Measurements from ENCODE around the gene ZNF22. TPM values are rescaled to one million over a fixed set of nuclear protein-coding genes. Genes with fewer than 3 reads are reported as not detected.
A peak's percentile ranks its signal among the peaks of the same experiment; 100 is the strongest.
"Not testable (repeated sequence)": the region's sequence is repeated elsewhere in the genome, so short reads cannot be mapped to it uniquely, and the experiment has no call there.

The ZNF22 gene
- polyA plus RNA-seq, 1 experiment, result 23.4 TPM

- peak; percentile 78 for TF ChIP-seq CTCF (IDR thresholded peaks at IDR 0.05; ENCODE audit: low read depth, low read length)
- no peaks in the 10 kb centered on the region for H3K27me3 ChIP-seq (ENCODE audit: control insufficient read depth, insufficient read depth, low read length)
- POLR2A ChIA-PET, result no interaction called here
- no peak overlapping the region for H3K4me3 ChIP-seq (ENCODE audit: low read depth, low read length)
- peaks cover 2% of the 10 kb centered on the region; the same call in 1 of the 2 replicates for H3K9me3 ChIP-seq (ENCODE audit: control insufficient read depth, insufficient read depth, low read length)
- CTCF ChIA-PET, result interaction anchor here (0.9 to 1.7 kb wide), 6 partner anchors 9 to 1434 kb away, joined by 3 to 8 read pairs (median 4); partner anchors contain the start of gene ZNF239
- H3K27ac ChIP-seq (ENCODE audit: low read depth, low read length), result no peak overlapping the region
- DNase-seq (ENCODE audit: low read depth, low spot score), result peak; percentile 61
Observed at GRCh38 chr10:45008524-45009161, 7.9 kb downstream of the ZNF22 start.

- POLR2A ChIA-PET, result interaction anchor here (0.9 kb wide), 1 partner anchor 14 kb away, joined by 3 read pairs; the partner anchor contains the start of gene ZNF22
- DNase-seq (ENCODE audit: low read depth, low spot score); H3K4me3 ChIP-seq (ENCODE audit: low read depth, low read length); CTCF ChIA-PET; H3K27me3 ChIP-seq (ENCODE audit: control insufficient read depth, insufficient read depth, low read length); H3K9me3 ChIP-seq (ENCODE audit: control insufficient read depth, insufficient read depth, low read length); H3K27ac ChIP-seq (ENCODE audit: low read depth, low read length): not testable (repeated sequence)
Observed at GRCh38 chr10:45014557-45014956, 13.8 kb downstream of the ZNF22 start.

GRCh38 chr10:45015590-45015989 lies 14.9 kb downstream of the ZNF22 start:
- Histone ChIP-seq H3K27ac (ENCODE audit: low read depth, low read length) (no peak overlapping the region), H3K9me3 (ENCODE audit: control insufficient read depth, insufficient read depth, low read length) (no peaks in the 10 kb centered on the region), H3K4me3 (ENCODE audit: low read depth, low read length) (no peak overlapping the region), H3K27me3 (ENCODE audit: control insufficient read depth, insufficient read depth, low read length) (no peaks in the 10 kb centered on the region)
- TF ChIP-seq CTCF (IDR thresholded peaks at IDR 0.05; ENCODE audit: low read depth, low read length), result no peak
- ChIA-PET POLR2A (interaction anchor here (0.9 kb wide), 1 partner anchor 15 kb away, joined by 3 read pairs; the partner anchor contains the start of gene ZNF22), CTCF (no interaction called here)
- DNase-seq (ENCODE audit: low read depth, low spot score), result no peak

- DNase-seq (ENCODE audit: low read depth, low spot score), result no peak
- POLR2A ChIA-PET, result no interaction called here
Observed at GRCh38 chr10:45023426-45023825, 22.7 kb downstream of the ZNF22 start.

GRCh38 chr10:45034301-45034700 lies 33.6 kb downstream of the ZNF22 start:
- Histone ChIP-seq H3K27me3 (ENCODE audit: control insufficient read depth, insufficient read depth, low read length) (no peaks in the 10 kb centered on the region), H3K4me3 (ENCODE audit: low read depth, low read length) (no peak overlapping the region), H3K9me3 (ENCODE audit: control insufficient read depth, insufficient read depth, low read length) (no peaks in the 10 kb centered on the region), H3K27ac (ENCODE audit: low read depth, low read length) (no peak overlapping the region)
- CTCF ChIA-PET, result no interaction called here
- TF ChIP-seq CTCF (IDR thresholded peaks at IDR 0.05; ENCODE audit: low read depth, low read length), result no peak
- no peak for DNase-seq (ENCODE audit: low read depth, low spot score)
- POLR2A ChIA-PET, result no interaction called here

More at GRCh38 chr10:45023426-45023825, 22.7 kb downstream of the ZNF22 start:
- no peaks in the 10 kb centered on the region for H3K9me3 ChIP-seq (ENCODE audit: control insufficient read depth, insufficient read depth, low read length)
- TF ChIP-seq CTCF (IDR thresholded peaks at IDR 0.05; ENCODE audit: low read depth, low read length), result no peak
- no peak overlapping the region for H3K4me3 ChIP-seq (ENCODE audit: low read depth, low read length)
- CTCF ChIA-PET, result no interaction called here
- H3K27ac ChIP-seq (ENCODE audit: low read depth, low read length), result no peak overlapping the region
- no peaks in the 10 kb centered on the region for H3K27me3 ChIP-seq (ENCODE audit: control insufficient read depth, insufficient read depth, low read length)

All from AG04450 (cell line).